ENCODE data around the gene COX6B1. TPM values are rescaled to one million over a fixed set of nuclear protein-coding genes. Genes with fewer than 3 reads are reported as not detected.

Gene COX6B1
- total RNA-seq, 1 donor from 2014 or later, result 217 TPM

- TF ChIP-seq CTCF (IDR thresholded peaks at IDR 0.05; ENCODE audit: insufficient read depth, low read length, severe bottlenecking), result peak; percentile 11
- no peak for FAIRE-seq
- H3K36me3 ChIP-seq (ENCODE audit: control insufficient read depth, insufficient read depth, low read length), result no peaks in the 10 kb centered on the region
- H3K27me3 ChIP-seq (ENCODE audit: control insufficient read depth, insufficient read depth, low read length), result no peaks in the 10 kb centered on the region
- DNase-seq (ENCODE audit: low read depth), result no peak
- no peak overlapping the region for H3K4me3 ChIP-seq (ENCODE audit: low read depth, low read length)
Observed at GRCh38 chr19:35692010-35692409, 43.9 kb downstream of the COX6B1 start.

GRCh38 chr19:35693422-35693821, 45.3 kb downstream of the COX6B1 start:
- TF ChIP-seq CTCF (IDR thresholded peaks at IDR 0.05; ENCODE audit: insufficient read depth, low read length, severe bottlenecking), result no peak
- no peak for FAIRE-seq
- no peak for DNase-seq (ENCODE audit: low read depth)
- no peak overlapping the region for H3K4me3 ChIP-seq (ENCODE audit: low read depth, low read length)
- no peaks in the 10 kb centered on the region for H3K36me3 ChIP-seq (ENCODE audit: control insufficient read depth, insufficient read depth, low read length)
- H3K27me3 ChIP-seq (ENCODE audit: control insufficient read depth, insufficient read depth, low read length), result no peaks in the 10 kb centered on the region

GRCh38 chr19:35693835-35694599, 45.9 kb downstream of the COX6B1 start:
- Histone ChIP-seq H3K36me3 (ENCODE audit: control insufficient read depth, insufficient read depth, low read length) (no peaks in the 10 kb centered on the region), H3K4me3 (ENCODE audit: low read depth, low read length) (no peak overlapping the region), H3K27me3 (ENCODE audit: control insufficient read depth, insufficient read depth, low read length) (no peaks in the 10 kb centered on the region)
- peak; percentile 99 for TF ChIP-seq CTCF (IDR thresholded peaks at IDR 0.05; ENCODE audit: insufficient read depth, low read length, severe bottlenecking)
- peak; percentile 71 for DNase-seq (ENCODE audit: low read depth)
- no peak for FAIRE-seq

- H3K36me3 ChIP-seq (ENCODE audit: control insufficient read depth, insufficient read depth, low read length), result no peaks in the 10 kb centered on the region
- FAIRE-seq, result no peak
- no peak for DNase-seq (ENCODE audit: low read depth)
- no peaks in the 10 kb centered on the region for H3K27me3 ChIP-seq (ENCODE audit: control insufficient read depth, insufficient read depth, low read length)
- no peak for TF ChIP-seq CTCF (IDR thresholded peaks at IDR 0.05; ENCODE audit: insufficient read depth, low read length, severe bottlenecking)
- no peak overlapping the region for H3K4me3 ChIP-seq (ENCODE audit: low read depth, low read length)
Observed at GRCh38 chr19:35695895-35696422, 47.8 kb downstream of the COX6B1 start.

- H3K27me3 ChIP-seq (ENCODE audit: control insufficient read depth, insufficient read depth, low read length), result no peaks in the 10 kb centered on the region
- no peak for TF ChIP-seq CTCF (IDR thresholded peaks at IDR 0.05; ENCODE audit: insufficient read depth, low read length, severe bottlenecking)
- DNase-seq (ENCODE audit: low read depth), result no peak
- FAIRE-seq, result no peak
- no peak overlapping the region for H3K4me3 ChIP-seq (ENCODE audit: low read depth, low read length)
- no peaks in the 10 kb centered on the region for H3K36me3 ChIP-seq (ENCODE audit: control insufficient read depth, insufficient read depth, low read length)
Observed at GRCh38 chr19:35696835-35697234, 48.7 kb downstream of the COX6B1 start.

All from bronchial epithelial cell (primary cell).